Spleen (tissue), 11 donors: Measurements from ENCODE around the gene POU6F2. TPM values are rescaled to one million over a fixed set of nuclear protein-coding genes. Genes with fewer than 3 reads are reported as not detected.

Experiments
- DNase-seq: peaks from one replicate; pipeline ENCODE4 v3.0.0-alpha.2; 2020
- H3K27ac ChIP-seq, 8 donors: fragments of 200-600 bp; sonication (generic) in 7 of 8; 1 replicate in 4 of 8; 2 replicates in 4 of 8; pipeline versions ENCODE4 v1.5.0 to v1.8.0; 2016 to 2021; ENCODE audit warnings: inconsistent platforms in 4 of 8, mild to moderate bottlenecking in 4 of 8, moderate library complexity in 1 of 8
- H3K27me3 ChIP-seq, 7 donors: fragments of 200-600 bp; sonication (generic) in 6 of 7; replicated peaks in 1 of 7; 1 replicate in 4 of 7; 2 replicates in 3 of 7; pipeline versions ENCODE4 v1.5.0 to v1.8.0; 2016 to 2021; ENCODE audit warnings: inconsistent platforms in 3 of 7, mild to moderate bottlenecking in 1 of 7
- H3K36me3 ChIP-seq, 6 donors: fragments of 200-600 bp; sonication (generic) in 5 of 6; 1 replicate in 4 of 6; 2 replicates in 2 of 6; pipeline versions ENCODE4 v1.5.0 to v1.8.0; 2016 to 2021; ENCODE audit warnings: inconsistent platforms in 2 of 6
- H3K4me1 ChIP-seq, 6 donors: fragments of 200-600 bp; sonication (generic) in 5 of 6; 1 replicate in 3 of 6; 2 replicates in 3 of 6; pipeline versions ENCODE4 v1.5.0 to v1.8.0; 2016 to 2021; ENCODE audit warnings: inconsistent platforms in 3 of 6
- H3K4me3 ChIP-seq, 8 donors: fragments of 200-600 bp; sonication (generic) in 7 of 8; 1 replicate in 4 of 8; 2 replicates in 4 of 8; pipeline versions ENCODE4 v1.5.0 to v1.8.0; 2016 to 2021; ENCODE audit warnings: inconsistent platforms in 4 of 8, mild to moderate bottlenecking in 4 of 8, moderate library complexity in 2 of 8
- H3K9me3 ChIP-seq, 8 donors: fragments of 200-600 bp; sonication (generic) in 7 of 8; 1 replicate in 4 of 8; 2 replicates in 4 of 8; pipeline versions ENCODE4 v1.5.0 to v1.8.0; 2016 to 2021; ENCODE audit warnings: inconsistent platforms in 4 of 8
- POLR2A ChIP-seq, 3 donors: fragments of 450-650 bp; IDR thresholded peaks; one replicate each; pipeline ENCODE4 v1.5.1; 2017; ENCODE audit warnings: antibody characterized with exemption in 3 of 3, mild to moderate bottlenecking in 1 of 3
- POLR2AphosphoS5 ChIP-seq, 3 donors: sonication (generic); formaldehyde crosslinking; IDR thresholded peaks; one replicate each; pipeline ENCODE4 v1.5.1; 2017; ENCODE audit warnings: antibody characterized with exemption in 3 of 3
- WGBS, 5 donors: extraction: QIAGEN DNeasy Blood & Tissue Kit in 3 of 5; methylation state at CpG; one replicate each; pipeline versions ENCODE4 v1.1.5 to v1.1.7; 2013 to 2018; 5-methylcytosine and 5-hydroxymethylcytosine counted together
- intact Hi-C: fragments of 100-400 bp; cut with DNase I; formaldehyde crosslinking; loops from one replicate; pipeline ENCODE4 v1.15.0; 2023; ENCODE audit warnings: low total_unique reads
- polyA plus RNA-seq, 3 donors: library from polyadenylated mRNA; stranded (reverse); fragments of 200-250 nt; gene quantifications; one replicate each; pipeline ENCODE4 v1.2.1, GENCODE V29; 2013
- total RNA-seq, 7 donors: library from RNA; depleted of rRNA in 3 of 7; stranded (reverse); fragments of >200 nt in 3 of 7; fragmentation: NEBNext Ultra II Directional in 4 of 7; extraction: Animal tissue kit (Norgen Biotek cat#: 25700) in 4 of 7; gene quantifications; one replicate each; pipeline versions ENCODE4 v1.1.0 to v1.2.1, GENCODE V29; 2016 to 2021
- TF ChIP-seq, protein P1 (sequence below), 11 experiments: fragments of 200-600 bp in 7 of 11; fragments of 450-650 bp in 4 of 11; sonication (generic) in 4 of 11; IDR thresholded peaks in 8 of 11; conservative IDR thresholded peaks in 3 of 11; 1 replicate in 7 of 11; 2 replicates in 4 of 11; pipeline versions ENCODE4 v1.4.0 to v1.8.0; 2016 to 2021; ENCODE audit warnings: antibody characterized with exemption in 11 of 11, inconsistent platforms in 4 of 11, mild to moderate bottlenecking in 1 of 11
- donor health status: healthy with polysubstance abuse.
- donor health status: DM: no; HTN: no; CAD: no; lungs with moderate emphysema.
- donor health status: DM: no; HTN: no; CAD: no.
- donor health status: Bipolar disorder and iron deficiency.
- donor health status: healthy.
- donor health status: DM: no; HTN: no; CAD: no.
- donor health status: DM: yes; HTN: yes; CAD: no.

POU6F2 gene
- total and polyA plus RNA-seq, 10 donors: 0.04 to 0.54 (median 0.23) TPM; not detected in 7

DNA sequence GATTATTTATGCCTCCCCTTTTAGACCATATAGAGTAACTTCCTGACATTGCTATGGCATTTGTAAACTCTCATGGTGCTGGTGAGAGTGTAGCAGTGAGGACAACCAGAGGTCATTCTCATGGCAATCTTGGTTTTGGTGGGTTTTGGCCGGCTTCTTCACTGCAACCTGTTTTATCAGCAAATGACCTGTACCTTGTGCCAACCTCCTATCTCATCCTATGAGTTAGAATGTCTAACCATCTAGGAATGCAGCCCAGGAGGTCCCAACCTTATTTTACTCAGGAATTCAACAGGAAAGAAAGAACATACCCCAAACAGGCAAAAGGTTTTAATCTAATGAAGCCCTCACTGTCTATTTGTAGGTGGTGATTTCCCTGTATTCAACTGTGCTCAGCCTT lies 383.1 kb downstream of the POU6F2 start:
- no peak for DNase-seq

DNA sequence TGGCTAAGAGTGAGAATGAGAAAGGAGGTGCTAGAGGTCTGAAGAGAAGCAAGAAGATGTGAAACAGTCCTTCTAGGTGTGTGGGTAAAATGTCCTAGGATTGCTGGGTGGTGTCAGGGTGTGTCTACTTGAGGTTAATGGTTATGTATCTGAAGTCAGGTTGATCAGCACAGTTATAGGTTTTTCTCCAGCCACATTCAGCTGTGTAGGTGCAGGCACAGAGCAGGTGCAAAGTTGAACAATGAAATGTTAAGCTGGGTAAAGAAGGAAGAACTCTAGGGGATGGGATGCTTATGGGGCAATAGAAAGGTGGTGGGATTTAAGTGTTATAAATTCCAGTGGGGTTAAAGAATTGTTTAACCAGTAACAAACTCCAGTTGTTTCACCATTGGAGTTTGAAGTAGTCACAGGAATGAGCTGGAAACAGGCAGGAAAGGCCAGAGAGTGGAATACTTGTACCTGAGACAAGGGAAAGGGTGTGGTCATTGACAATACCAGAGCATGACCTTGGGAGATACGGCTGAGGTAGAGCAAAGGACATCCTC lies 388.1 kb downstream of the POU6F2 start:
- 54 to 83% (median 75%) methylated on average over 1 of the region's 1 CpG for WGBS, 5 donors
- Histone ChIP-seq H3K36me3 (no peaks in the 10 kb centered on the region), H3K4me1 (no peaks in the 10 kb centered on the region), H3K27ac (no peak overlapping the region), H3K9me3 (no peaks in the 10 kb centered on the region), H3K4me3 (no peak overlapping the region), H3K27me3 (peaks cover 0 to 6% (median 0%) of the 10 kb centered on the region in 7 donors)
- intact Hi-C loops: no loop called here
- TF ChIP-seq POLR2A (IDR thresholded peaks at IDR 0.05) (no peak), POLR2AphosphoS5 (IDR thresholded peaks at IDR 0.05) (no peak)
- TF ChIP-seq, protein P1, sequence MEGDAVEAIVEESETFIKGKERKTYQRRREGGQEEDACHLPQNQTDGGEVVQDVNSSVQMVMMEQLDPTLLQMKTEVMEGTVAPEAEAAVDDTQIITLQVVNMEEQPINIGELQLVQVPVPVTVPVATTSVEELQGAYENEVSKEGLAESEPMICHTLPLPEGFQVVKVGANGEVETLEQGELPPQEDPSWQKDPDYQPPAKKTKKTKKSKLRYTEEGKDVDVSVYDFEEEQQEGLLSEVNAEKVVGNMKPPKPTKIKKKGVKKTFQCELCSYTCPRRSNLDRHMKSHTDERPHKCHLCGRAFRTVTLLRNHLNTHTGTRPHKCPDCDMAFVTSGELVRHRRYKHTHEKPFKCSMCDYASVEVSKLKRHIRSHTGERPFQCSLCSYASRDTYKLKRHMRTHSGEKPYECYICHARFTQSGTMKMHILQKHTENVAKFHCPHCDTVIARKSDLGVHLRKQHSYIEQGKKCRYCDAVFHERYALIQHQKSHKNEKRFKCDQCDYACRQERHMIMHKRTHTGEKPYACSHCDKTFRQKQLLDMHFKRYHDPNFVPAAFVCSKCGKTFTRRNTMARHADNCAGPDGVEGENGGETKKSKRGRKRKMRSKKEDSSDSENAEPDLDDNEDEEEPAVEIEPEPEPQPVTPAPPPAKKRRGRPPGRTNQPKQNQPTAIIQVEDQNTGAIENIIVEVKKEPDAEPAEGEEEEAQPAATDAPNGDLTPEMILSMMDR (IDR thresholded peaks at IDR 0.05 in 8 of 11, conservative IDR thresholded peaks at IDR 0.05 in 3 of 11): no peak
- DNase-seq: no peak

More for the DNA sequence above, 383.1 kb downstream of the POU6F2 start:
- no peak overlapping the region for H3K27ac ChIP-seq
- no peaks in the 10 kb centered on the region for H3K36me3 ChIP-seq
- peaks cover 0 to 6% (median 0%) of the 10 kb centered on the region in 7 donors for H3K27me3 ChIP-seq
- H3K4me3 ChIP-seq: no peak overlapping the region
- 74 to 91% (median 81%) methylated on average over 1 of the region's 1 CpG for WGBS, 5 donors
- TF ChIP-seq, protein P1 (IDR thresholded peaks at IDR 0.05 in 8 of 11, conservative IDR thresholded peaks at IDR 0.05 in 3 of 11): no peak
- TF ChIP-seq POLR2A (IDR thresholded peaks at IDR 0.05) (no peak), POLR2AphosphoS5 (IDR thresholded peaks at IDR 0.05) (no peak)
- H3K9me3 ChIP-seq: no peaks in the 10 kb centered on the region
- peaks cover 0 to 2% (median 0%) of the 10 kb centered on the region in 6 donors for H3K4me1 ChIP-seq
- intact Hi-C loops: no loop called here

DNA sequence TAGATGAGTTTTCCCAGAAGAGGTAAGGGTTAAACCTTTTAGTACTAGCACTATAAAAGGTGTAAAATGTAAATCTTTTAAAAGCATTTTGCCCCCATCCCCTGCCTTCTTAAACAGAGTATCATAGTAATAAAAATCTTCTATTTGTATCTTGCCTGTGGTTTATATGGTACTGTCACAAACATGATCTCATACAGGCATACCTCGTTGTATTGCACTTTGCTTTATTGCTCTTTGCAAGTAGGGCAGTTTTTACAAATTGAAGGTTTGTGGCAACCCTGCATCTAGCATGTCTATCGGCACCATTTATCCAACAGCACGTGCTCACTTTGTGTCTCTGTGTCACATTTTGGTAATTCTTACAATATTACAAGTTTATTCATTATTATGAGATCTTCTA lies 389.7 kb downstream of the POU6F2 start:
- Histone ChIP-seq H3K4me3 (no peak overlapping the region), H3K9me3 (no peaks in the 10 kb centered on the region), H3K36me3 (no peaks in the 10 kb centered on the region), H3K27ac (no peak overlapping the region), H3K4me1 (no peaks in the 10 kb centered on the region), H3K27me3 (peaks cover 0 to 3% (median 0%) of the 10 kb centered on the region in 7 donors)
- no peak for DNase-seq
- 77 to 90% (median 79%) methylated on average over 3 of the region's 3 CpGs for WGBS, 5 donors
- TF ChIP-seq, protein P1 (IDR thresholded peaks at IDR 0.05 in 8 of 11, conservative IDR thresholded peaks at IDR 0.05 in 3 of 11): no peak
- no peak for TF ChIP-seq POLR2A (IDR thresholded peaks at IDR 0.05)
- no peak for TF ChIP-seq POLR2AphosphoS5 (IDR thresholded peaks at IDR 0.05)
- intact Hi-C loops: no loop called here

DNA sequence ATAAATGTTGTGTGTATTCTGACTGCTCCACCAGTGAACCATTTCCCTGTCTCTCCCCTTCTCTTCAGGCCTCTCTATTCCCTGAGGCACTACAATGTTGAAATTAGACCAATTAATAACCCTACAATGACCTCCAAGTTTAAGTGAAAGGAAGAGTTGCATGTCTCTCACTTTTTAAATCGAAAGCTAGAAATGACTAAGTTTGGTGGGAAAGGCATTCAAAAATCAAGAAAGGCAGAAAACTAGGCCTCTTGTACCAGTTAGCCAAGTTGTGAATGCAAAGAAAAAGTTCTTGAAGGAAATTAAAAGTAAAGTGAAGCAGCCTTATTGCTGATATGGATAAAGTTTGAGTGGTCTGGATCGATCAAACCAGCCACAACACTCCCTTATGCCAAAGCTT lies 390.2 kb downstream of the POU6F2 start:
- H3K27ac ChIP-seq: no peak overlapping the region
- DNase-seq: no peak
- no peaks in the 10 kb centered on the region for H3K36me3 ChIP-seq
- no peaks in the 10 kb centered on the region for H3K4me1 ChIP-seq
- 78 to 96% (median 84%) methylated on average over 2 of the region's 2 CpGs for WGBS, 5 donors
- no peaks in the 10 kb centered on the region for H3K9me3 ChIP-seq
- TF ChIP-seq, protein P1 (IDR thresholded peaks at IDR 0.05 in 8 of 11, conservative IDR thresholded peaks at IDR 0.05 in 3 of 11): no peak
- TF ChIP-seq POLR2A (IDR thresholded peaks at IDR 0.05): no peak
- no peak for TF ChIP-seq POLR2AphosphoS5 (IDR thresholded peaks at IDR 0.05)
- H3K27me3 ChIP-seq: peaks cover 0 to 3% (median 0%) of the 10 kb centered on the region in 7 donors
- H3K4me3 ChIP-seq: no peak overlapping the region
- intact Hi-C loops: no loop called here
